K562 (cell line): ENCODE data around the gene IRF2. TPM values are rescaled to one million over a fixed set of nuclear protein-coding genes. Genes with fewer than 3 reads are reported as not detected.

ENCODE experiments used
- ATAC-seq: fragments of 200-7000 bp; cut with Tn5 transposase; 3 replicates; pipeline ENCODE4 v1.9.1; 2020; ENCODE audit warnings: moderate library complexity
- BruUV-seq: library from RNA; stranded (reverse); fragments of 400-500 nt; replicated peaks from 2 replicates; lab custom pipeline; 2021; lab: Mats Ljungman, UMichigan
- CTCF ChIA-PET: fragments of 300-600 bp; formaldehyde crosslinking; extraction: SDS; loops from one replicate; lab custom pipeline; 2021; ENCODE audit warnings: low intra/inter-chr PET ratio; lab: Yijun Ruan, JAX
- POLR2A ChIA-PET: fragments of 300-600, 350-650 bp; sonication (Branson Sonifier 250); formaldehyde crosslinking; extraction: SDS; loops from one replicate; lab custom pipeline; 2021; ENCODE audit warnings: antibody characterized with exemption, inconsistent platforms; lab: Yijun Ruan, JAX
- DNase-seq, 4 experiments: peaks; one replicate each; pipeline versions ENCODE4 v3.0.0 to v3.0.0-alpha.2; 2011 to 2018; ENCODE audit warnings: low spot score in 3 of 4, mixed read lengths in 3 of 4; ENCODE audit errors: extremely low read depth in 1 of 4
- FAIRE-seq: peaks from 2 replicates; lab custom pipeline; 2011; peaks lifted over from hg19 to GRCh38; lab: Jason Lieb, UNC
- H2AFZ ChIP-seq: 2 replicates; pipeline ENCODE4 v1.6.0; 2011; ENCODE audit warnings: low read depth, low read length, control low read depth, inconsistent platforms
- H3K27ac ChIP-seq: fragments of 200-600 bp; 3 replicates; pipeline ENCODE4 v1.8.0; 2011; ENCODE audit warnings: low read depth, mild to moderate bottlenecking, control low read depth, inconsistent platforms, low read length, moderate library complexity, mixed read lengths; ENCODE audit errors: extremely low read depth
- H3K27me3 ChIP-seq, 2 experiments: fragments of 300-600 bp in 1 of 2; 2 replicates in 1 of 2; 3 replicates in 1 of 2; pipeline versions ENCODE4 v1.6.0 to v1.8.0; 2011; ENCODE audit warnings: inconsistent platforms in 2 of 2, low read length in 2 of 2, mild to moderate bottlenecking in 1 of 2, mixed read lengths in 1 of 2, moderate library complexity in 1 of 2; ENCODE audit not compliant: control insufficient read depth in 2 of 2, insufficient read depth in 2 of 2
- H3K36me3 ChIP-seq: fragments of 300-600 bp; 3 replicates; pipeline ENCODE4 v1.8.0; 2011; ENCODE audit warnings: mild to moderate bottlenecking, low read length, inconsistent platforms; ENCODE audit not compliant: control insufficient read depth, insufficient read depth
- H3K4me1 ChIP-seq, 2 experiments: fragments of 200-600 bp in 1 of 2; replicated peaks in 1 of 2; 2 replicates in 1 of 2; 3 replicates in 1 of 2; pipeline versions ENCODE4 v1.5.1 to v1.8.0; 2011; ENCODE audit warnings: inconsistent platforms in 2 of 2, low read length in 2 of 2, mild to moderate bottlenecking in 1 of 2, mixed read lengths in 1 of 2, moderate library complexity in 1 of 2; ENCODE audit not compliant: control insufficient read depth in 2 of 2, insufficient read depth in 2 of 2
- H3K4me2 ChIP-seq: 2 replicates; pipeline ENCODE4 v1.6.1; 2011; ENCODE audit warnings: low read length, control low read depth, inconsistent platforms, mixed read lengths; ENCODE audit not compliant: insufficient read depth
- H3K4me3 ChIP-seq: fragments of 200-600 bp; sonication (generic), shearing (Covaris generic); 2 replicates; pipeline ENCODE4 v1.5.1; 2016; ENCODE audit warnings: control low read depth, inconsistent platforms
- H3K79me2 ChIP-seq: fragments of 200-600 bp; 3 replicates; pipeline ENCODE4 v1.8.0; 2011; ENCODE audit warnings: low read length, inconsistent platforms; ENCODE audit not compliant: control insufficient read depth, insufficient read depth
- H3K9ac ChIP-seq, 2 experiments: 2 replicates each; pipeline versions ENCODE4 v1.6.0 to v1.6.1; 2011; ENCODE audit warnings: low read depth in 2 of 2, low read length in 2 of 2, control low read depth in 1 of 2, inconsistent platforms in 1 of 2, mild to moderate bottlenecking in 1 of 2, mixed read lengths in 1 of 2; ENCODE audit not compliant: insufficient read depth in 1 of 2
- H3K9me1 ChIP-seq: one replicate; pipeline ENCODE4 v1.6.0; 2011; ENCODE audit warnings: inconsistent platforms, mild to moderate bottlenecking, low read length, moderate library complexity; ENCODE audit not compliant: control insufficient read depth, insufficient read depth
- H3K9me3 ChIP-seq: replicated peaks from 2 replicates; pipeline ENCODE4 v1.5.1; 2011; ENCODE audit warnings: low read depth, low read length, inconsistent platforms; ENCODE audit not compliant: control insufficient read depth, insufficient read depth
- H4K20me1 ChIP-seq: replicated peaks from 2 replicates; pipeline ENCODE4 v1.6.1; 2011; ENCODE audit warnings: low read length, inconsistent platforms, mixed read lengths; ENCODE audit not compliant: control insufficient read depth, insufficient read depth
- C11orf30 ChIP-seq: fragments of 450-650 bp; IDR thresholded peaks from 2 replicates; pipeline ENCODE4 v1.6.1; 2016; ENCODE audit warnings: low read depth, mild to moderate bottlenecking
- HMG20A ChIP-seq: fragments of 450-650 bp; formaldehyde crosslinking; conservative IDR thresholded peaks from 2 replicates; pipeline ENCODE4 v1.4.0; 2020; ENCODE audit warnings: mild to moderate bottlenecking, mixed read lengths
- L3MBTL2 ChIP-seq: fragments of 450-650 bp; IDR thresholded peaks from 2 replicates; pipeline ENCODE4 v1.6.1; 2016; ENCODE audit warnings: mild to moderate bottlenecking, moderate library complexity
- MAX ChIP-seq: sonication (generic); formaldehyde crosslinking; IDR thresholded peaks from 2 replicates; pipeline ENCODE4 v1.9.0; 2022; ENCODE audit warnings: mild to moderate bottlenecking, missing genetic modification reagents
- NFRKB ChIP-seq: fragments of 450-650 bp; IDR thresholded peaks from 2 replicates; pipeline ENCODE4 v1.6.1; 2016; ENCODE audit warnings: low read depth
- PURB ChIP-seq: sonication (generic); formaldehyde crosslinking; IDR thresholded peaks from 2 replicates; pipeline ENCODE4 v1.9.0; 2021; ENCODE audit warnings: low read depth, mild to moderate bottlenecking, missing genetic modification reagents
- RAD51 ChIP-seq: fragments of 450-650 bp; IDR thresholded peaks from 2 replicates; pipeline ENCODE4 v1.7.1; 2016; ENCODE audit warnings: low read depth, mild to moderate bottlenecking, borderline replicate concordance
- SMAD3 ChIP-seq: fragments of 450-650 bp; formaldehyde crosslinking; conservative IDR thresholded peaks from 2 replicates; pipeline ENCODE4 v1.4.0; 2020; ENCODE audit warnings: mild to moderate bottlenecking
- STAT5A ChIP-seq: IDR thresholded peaks from 2 replicates; pipeline ENCODE4 v1.6.1; 2012; ENCODE audit warnings: low read length, inconsistent platforms, borderline replicate concordance
- ZNF316 ChIP-seq: fragments of 450-650 bp; IDR thresholded peaks from 2 replicates; pipeline ENCODE4 v1.6.1; 2016
- WGBS: fragments of 100-300 bp; shearing (Covaris generic); methylation state at CpG from one replicate; pipeline ENCODE4 v1.1.6; 2016; ENCODE audit warnings: low coverage, mixed read lengths; ENCODE audit not compliant: insufficient coverage; ENCODE audit errors: missing lambda C conversion rate; 5-methylcytosine and 5-hydroxymethylcytosine counted together
- in situ Hi-C: fragments of 300-500 bp; cut with MboI; formaldehyde crosslinking; loops from 4 replicates; pipeline ENCODE4 v1.15.0; 2018; ENCODE audit warnings: inconsistent platforms, mixed read lengths
- intact Hi-C: fragments of 100-400 bp; cut with micrococcal nuclease; formaldehyde crosslinking; loops from 2 replicates; pipeline ENCODE4 v1.14.2; 2022
- polyA plus RNA-seq, 8 experiments: library from polyadenylated mRNA; depleted of rRNA in 4 of 8; stranded (reverse) in 5 of 8; unstranded in 3 of 8; fragments of >200 nt; fragmentation: Nextera tagmentation in 2 of 8; fragmentation: Illumina TruSeq in 1 of 8; extraction: Ambion mirVana in 2 of 8; extraction: Trizol in 1 of 8; gene quantifications; 2 replicates each; pipeline versions ENCODE4 v1.2.1 to v1.2.3, GENCODE V29; 2011 to 2014; ENCODE audit warnings: inconsistent platforms in 1 of 8, missing spikeins in 1 of 8
- total RNA-seq, 7 experiments: library from RNA; depleted of rRNA in 6 of 7; stranded (reverse); fragments of >200 nt in 6 of 7; fragmentation: Illumina TruSeq in 2 of 7; extraction: Trizol in 2 of 7; gene quantifications; 2 replicates each; pipeline versions ENCODE4 v1.2.1 to v1.2.3, GENCODE V29; 2011 to 2021; ENCODE audit warnings: low replicate concordance in 1 of 7
- TF ChIP-seq, protein P1 (sequence below): fragments of 450-650 bp; formaldehyde crosslinking; IDR thresholded peaks from 2 replicates; pipeline ENCODE4 v1.4.0; 2022; ENCODE audit warnings: missing genetic modification characterization
- TF ChIP-seq, protein P2 (sequence below): fragments of 250-450 bp; sonication (Bioruptor Pico); IDR thresholded peaks from 2 replicates; pipeline ENCODE4 v1.4.0; 2020; ENCODE audit warnings: mild to moderate bottlenecking
- TF ChIP-seq, protein P3 (sequence below), 2 experiments: IDR thresholded peaks; 2 replicates each; pipeline ENCODE4 v1.6.1; 2011; ENCODE audit warnings: borderline replicate concordance in 1 of 2, control low read depth in 1 of 2, low read depth in 1 of 2, low read length in 1 of 2, mild to moderate bottlenecking in 1 of 2, mixed read lengths in 1 of 2, moderate library complexity in 1 of 2; ENCODE audit not compliant: insufficient read depth in 1 of 2, insufficient read length in 1 of 2, poor library complexity in 1 of 2, severe bottlenecking in 1 of 2; ENCODE audit errors: extremely low read depth in 1 of 2

The IRF2 gene
- total and polyA plus RNA-seq, 9 of the 15 experiments (the other 6 are each of a cell fraction or from before 2014, with no cell fraction given) = 7.1 to 17.1 (median 11.3) TPM

GRCh38 chr4:184453365-184454160 is 20.8 kb downstream of the IRF2 start:
- no peak overlapping the region for H3K9ac ChIP-seq
- ATAC-seq (peak; percentile 67), FAIRE-seq (peak; percentile 74), DNase-seq (peak in 2 of 4 experiments; percentile 23 to 33)
- no peak overlapping the region; the same call in 1 of the 2 replicates for H2AFZ ChIP-seq
- no peaks in the 10 kb centered on the region for H3K27me3 ChIP-seq
- H3K4me3 ChIP-seq = no peak overlapping the region
- H3K36me3 ChIP-seq = no peaks in the 10 kb centered on the region
- no peaks in the 10 kb centered on the region for H3K9me1 ChIP-seq
- WGBS = 30% methylated on average over 10 of the region's 10 CpGs
- POLR2A ChIA-PET = interaction anchor here (0.6 to 0.7 kb wide), 2 partner anchors 36 to 63 kb away, joined by 3 to 6 read pairs; no protein-coding TSS in a partner anchor
- H3K4me2 ChIP-seq = no peak overlapping the region
- H3K79me2 ChIP-seq = peaks cover 18% of the 10 kb centered on the region; the same call in 2 of the 3 replicates
- H3K9me3 ChIP-seq = no peaks in the 10 kb centered on the region
- peaks cover 5 to 25% of the 10 kb centered on the region in 2 experiments; a peak in 4 of 5 replicates for H3K4me1 ChIP-seq
- CTCF ChIA-PET = no interaction called here
- TF ChIP-seq PURB (CRISPR knock-in tag) (no peak), L3MBTL2 (0 out of 2 replicates have a peak, but pooled peaks have one; percentile 11), STAT5A (no peak), MAX (CRISPR knock-in tag) (no peak), RAD51 (no peak), HMG20A (no peak), ZNF316 (peak; percentile 24; the same call in 1 of the 2 replicates), NFRKB (no peak), SMAD3 (no peak), C11orf30 (peak; percentile 47)
- TF ChIP-seq, protein P1, sequence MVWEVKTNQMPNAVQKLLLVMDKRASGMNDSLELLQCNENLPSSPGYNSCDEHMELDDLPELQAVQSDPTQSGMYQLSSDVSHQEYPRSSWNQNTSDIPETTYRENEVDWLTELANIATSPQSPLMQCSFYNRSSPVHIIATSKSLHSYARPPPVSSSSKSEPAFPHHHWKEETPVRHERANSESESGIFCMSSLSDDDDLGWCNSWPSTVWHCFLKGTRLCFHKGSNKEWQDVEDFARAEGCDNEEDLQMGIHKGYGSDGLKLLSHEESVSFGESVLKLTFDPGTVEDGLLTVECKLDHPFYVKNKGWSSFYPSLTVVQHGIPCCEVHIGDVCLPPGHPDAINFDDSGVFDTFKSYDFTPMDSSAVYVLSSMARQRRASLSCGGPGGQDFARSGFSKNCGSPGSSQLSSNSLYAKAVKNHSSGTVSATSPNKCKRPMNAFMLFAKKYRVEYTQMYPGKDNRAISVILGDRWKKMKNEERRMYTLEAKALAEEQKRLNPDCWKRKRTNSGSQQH = no peak
- TF ChIP-seq, protein P2, sequence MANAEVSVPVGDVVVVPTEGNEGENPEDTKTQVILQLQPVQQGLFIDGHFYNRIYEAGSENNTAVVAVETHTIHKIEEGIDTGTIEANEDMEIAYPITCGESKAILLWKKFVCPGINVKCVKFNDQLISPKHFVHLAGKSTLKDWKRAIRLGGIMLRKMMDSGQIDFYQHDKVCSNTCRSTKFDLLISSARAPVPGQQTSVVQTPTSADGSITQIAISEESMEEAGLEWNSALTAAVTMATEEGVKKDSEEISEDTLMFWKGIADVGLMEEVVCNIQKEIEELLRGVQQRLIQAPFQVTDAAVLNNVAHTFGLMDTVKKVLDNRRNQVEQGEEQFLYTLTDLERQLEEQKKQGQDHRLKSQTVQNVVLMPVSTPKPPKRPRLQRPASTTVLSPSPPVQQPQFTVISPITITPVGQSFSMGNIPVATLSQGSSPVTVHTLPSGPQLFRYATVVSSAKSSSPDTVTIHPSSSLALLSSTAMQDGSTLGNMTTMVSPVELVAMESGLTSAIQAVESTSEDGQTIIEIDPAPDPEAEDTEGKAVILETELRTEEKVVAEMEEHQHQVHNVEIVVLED = no peak
- TF ChIP-seq, protein P3, sequence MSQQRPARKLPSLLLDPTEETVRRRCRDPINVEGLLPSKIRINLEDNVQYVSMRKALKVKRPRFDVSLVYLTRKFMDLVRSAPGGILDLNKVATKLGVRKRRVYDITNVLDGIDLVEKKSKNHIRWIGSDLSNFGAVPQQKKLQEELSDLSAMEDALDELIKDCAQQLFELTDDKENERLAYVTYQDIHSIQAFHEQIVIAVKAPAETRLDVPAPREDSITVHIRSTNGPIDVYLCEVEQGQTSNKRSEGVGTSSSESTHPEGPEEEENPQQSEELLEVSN (IDR thresholded peaks at IDR 0.05; ENCODE audit: borderline replicate concordance in 1 of 2, extremely low read depth in 1 of 2, insufficient read depth in 1 of 2, insufficient read length in 1 of 2, low read depth in 1 of 2, low read length in 1 of 2, poor library complexity in 1 of 2, severe bottlenecking in 1 of 2) = no peak
- H4K20me1 ChIP-seq = peaks cover 51% of the 10 kb centered on the region
- no TSS peak for BruUV-seq
- H3K27ac ChIP-seq = no peak overlapping the region
- in situ Hi-C loops (no loop called here), intact Hi-C loops (no loop called here)
